ENCODE measurements around the gene PTHLH.

- TF ChIP-seq TCF12 (IDR thresholded peaks at IDR 0.05) (no peak), ZBTB33 (IDR thresholded peaks at IDR 0.05; ENCODE audit: borderline replicate concordance, low read depth) (no peak)
Measured at GRCh38 chr12:27998658-27999057, 26.1 kb upstream of the PTHLH start.

All from SK-N-SH (cell line).